Measurements from ENCODE around the gene FBXL7.

Gene FBXL7

GRCh38 chr5:15880201-15880600 is 380.2 kb downstream of the FBXL7 start:
- no peak for DNase-seq (ENCODE audit: low read depth in 2 of 2)

GRCh38 chr5:15885156-15885555 is 385.2 kb downstream of the FBXL7 start:
- no peak for DNase-seq (ENCODE audit: low read depth in 2 of 2)

- no peak for DNase-seq (ENCODE audit: low read depth in 2 of 2)
Observed at GRCh38 chr5:15886156-15886555, 386.2 kb downstream of the FBXL7 start.

GRCh38 chr5:15887093-15887492 is 387.1 kb downstream of the FBXL7 start:
- DNase-seq (ENCODE audit: low read depth in 2 of 2): no peak

GRCh38 chr5:15889001-15889400 is 389.0 kb downstream of the FBXL7 start:
- DNase-seq (ENCODE audit: low read depth in 2 of 2): no peak

- no peak for DNase-seq (ENCODE audit: low read depth in 2 of 2)
Observed at GRCh38 chr5:15893866-15894265, 393.9 kb downstream of the FBXL7 start.

- no peak for DNase-seq (ENCODE audit: low read depth in 2 of 2)
Observed at GRCh38 chr5:15897656-15898055, 397.7 kb downstream of the FBXL7 start.

GRCh38 chr5:15898641-15899040 is 398.7 kb downstream of the FBXL7 start:
- no peak for DNase-seq (ENCODE audit: low read depth in 2 of 2)

GRCh38 chr5:15899481-15899880 is 399.5 kb downstream of the FBXL7 start:
- DNase-seq (ENCODE audit: low read depth in 2 of 2): no peak

- DNase-seq (ENCODE audit: low read depth in 2 of 2): no peak
Observed at GRCh38 chr5:15901151-15901550, 401.2 kb downstream of the FBXL7 start.

GRCh38 chr5:15902066-15902465 is 402.1 kb downstream of the FBXL7 start:
- DNase-seq (ENCODE audit: low read depth in 2 of 2): no peak

GRCh38 chr5:15904899-15905830 is 405.2 kb downstream of the FBXL7 start:
- DNase-seq (ENCODE audit: low read depth in 2 of 2): no peak

- no peak for DNase-seq (ENCODE audit: low read depth in 2 of 2)
Observed at GRCh38 chr5:15914638-15915037, 414.7 kb downstream of the FBXL7 start.

- no peak for DNase-seq (ENCODE audit: low read depth in 2 of 2)
Observed at GRCh38 chr5:15926586-15926985, 426.6 kb downstream of the FBXL7 start.

- no peak for DNase-seq (ENCODE audit: low read depth in 2 of 2)
Observed at GRCh38 chr5:15927710-15928380, 427.9 kb downstream of the FBXL7 start.

- DNase-seq (ENCODE audit: low read depth in 2 of 2): no peak
Observed at GRCh38 chr5:15929611-15930263, 429.8 kb downstream of the FBXL7 start.

GRCh38 chr5:15932066-15932465 is 432.1 kb downstream of the FBXL7 start:
- no peak for DNase-seq (ENCODE audit: low read depth in 2 of 2)

- no peak for DNase-seq (ENCODE audit: low read depth in 2 of 2)
Observed at GRCh38 chr5:15933259-15934207, 433.6 kb downstream of the FBXL7 start.

- DNase-seq (ENCODE audit: low read depth in 2 of 2): no peak
Observed at GRCh38 chr5:15936505-15937245, 436.7 kb downstream of the FBXL7 start.

- no peak for DNase-seq (ENCODE audit: low read depth in 2 of 2)
Observed at GRCh38 chr5:15937708-15938107, 437.7 kb downstream of the FBXL7 start.

- DNase-seq (ENCODE audit: low read depth in 2 of 2): no peak
Observed at GRCh38 chr5:15938186-15938585, 438.2 kb downstream of the FBXL7 start.
